Putamen (tissue), 1 donor: ENCODE results near the gene SCYL1.

ENCODE experiments used
- DNase-seq: peaks from one replicate; pipeline ENCODE4 v3.0.0-alpha.2; 2016; ENCODE audit warnings: low spot score

SCYL1 gene

GRCh38 chr11:65571420-65571819 is 46.5 kb downstream of the SCYL1 start:
- DNase-seq: no peak

DNA sequence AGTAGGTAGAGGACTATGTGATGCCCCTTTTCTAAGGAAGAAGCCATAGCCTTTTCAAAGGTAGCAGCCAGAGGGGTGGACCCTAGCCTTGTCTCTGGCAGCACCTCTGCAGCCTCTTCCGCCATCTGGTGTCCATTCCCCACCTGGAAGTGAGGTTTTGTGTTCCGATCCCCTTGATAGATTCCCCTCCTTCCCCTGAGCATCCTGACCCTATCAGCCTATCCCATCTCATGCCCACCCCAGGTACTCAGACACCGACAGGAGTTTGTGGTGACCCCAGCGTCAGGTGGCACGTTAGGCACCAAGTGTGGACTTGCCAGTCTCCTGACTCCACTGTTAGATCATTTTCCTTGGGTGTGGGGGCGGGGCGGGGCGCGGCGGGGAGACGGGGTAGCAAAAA is 47.1 kb downstream of the SCYL1 start:
- no peak for DNase-seq

GRCh38 chr11:65572356-65573051 is 47.6 kb downstream of the SCYL1 start, which contains the start of gene FAM89B:
Gene FAM89B, plus strand, starts transcription at chr11:65572538. Its CDS starts 132 bp downstream, at chr11:65572670.
- peak; percentile 89 for DNase-seq

GRCh38 chr11:65573391-65574079 is 48.7 kb downstream of the SCYL1 start:
- no peak for DNase-seq

DNA sequence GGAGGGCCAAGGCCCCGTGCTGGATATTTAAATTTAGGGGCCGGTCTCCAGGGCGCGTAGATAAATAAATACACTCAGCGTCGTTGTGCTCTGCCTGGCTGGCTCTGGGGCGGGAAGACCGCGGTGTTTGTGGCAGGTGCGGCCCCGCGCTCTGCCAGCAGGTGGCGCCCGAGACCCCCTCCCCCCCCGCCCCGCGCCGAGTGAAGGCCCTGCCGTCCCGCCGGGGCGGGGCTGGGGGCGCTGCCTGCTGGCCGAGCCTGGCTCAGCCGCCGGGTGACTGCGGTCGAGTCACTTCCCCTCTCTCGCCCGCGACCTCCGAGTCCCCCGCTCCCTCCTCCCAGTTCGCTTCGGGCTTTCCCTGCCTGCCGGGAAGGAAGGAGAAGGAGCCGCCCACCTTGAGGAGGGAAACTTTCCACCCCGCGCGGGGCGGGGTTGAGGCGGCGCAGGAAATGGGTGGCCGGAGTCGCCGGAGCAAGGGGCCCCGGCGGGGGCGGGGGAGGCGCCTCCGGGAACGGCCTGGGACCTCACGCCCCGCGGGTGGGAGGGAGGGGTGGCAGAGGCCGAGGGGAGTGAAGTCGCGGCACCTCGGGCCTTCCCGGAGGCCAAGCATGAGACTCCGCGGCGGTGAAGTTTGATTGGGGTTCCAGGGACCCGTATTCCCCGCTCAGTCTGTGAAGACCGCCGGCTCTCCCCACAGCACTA is 49.4 kb downstream of the SCYL1 start:
- DNase-seq: peak; percentile 72

DNA sequence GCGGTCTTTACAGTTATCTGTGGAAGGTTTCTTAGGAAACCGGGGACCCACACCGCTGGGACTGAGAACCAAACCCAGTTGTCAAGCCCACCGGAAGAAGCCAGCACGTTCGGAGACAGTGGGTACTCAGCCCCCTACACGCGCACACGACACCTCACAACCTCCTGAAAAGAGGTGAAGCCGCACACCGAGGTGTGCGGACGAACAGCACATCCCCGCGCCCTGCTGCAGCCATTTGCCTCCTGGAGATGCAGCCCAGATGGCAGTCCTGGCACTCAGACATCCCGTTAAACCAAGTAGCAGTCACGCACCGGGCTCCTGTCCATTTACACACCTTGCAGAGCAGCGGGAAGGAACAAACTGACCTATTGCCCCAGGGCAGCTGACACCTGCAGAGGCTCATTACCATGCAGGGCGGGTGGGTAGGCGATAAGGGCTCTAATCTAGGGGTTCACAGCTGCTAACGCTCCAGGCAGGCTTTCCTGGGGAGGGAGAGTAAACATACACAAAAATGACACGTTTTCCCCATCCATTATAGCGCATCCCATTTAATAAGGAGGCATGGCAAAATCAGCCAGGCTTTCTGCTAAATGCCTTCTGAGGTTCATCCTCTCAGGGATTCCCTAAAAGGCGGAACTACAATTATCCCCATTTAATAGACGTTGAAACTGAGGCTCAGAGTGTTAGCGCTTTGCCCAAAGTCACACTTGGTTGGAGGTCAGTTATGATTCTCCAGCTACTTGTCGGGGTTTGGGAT is 50.1 kb downstream of the SCYL1 start:
- no peak for DNase-seq

GRCh38 chr11:65575568-65576231 is 50.8 kb downstream of the SCYL1 start, which contains the start of gene EHBP1L1:
Gene EHBP1L1, plus strand, starts transcription at chr11:65576053. Its CDS starts 250 bp downstream, at chr11:65576303.
- DNase-seq: no peak

- no peak for DNase-seq
Measured at GRCh38 chr11:65576232-65576866, 51.5 kb downstream of the SCYL1 start.

- no peak for DNase-seq
Measured at GRCh38 chr11:65576867-65577755, 52.2 kb downstream of the SCYL1 start.

DNA sequence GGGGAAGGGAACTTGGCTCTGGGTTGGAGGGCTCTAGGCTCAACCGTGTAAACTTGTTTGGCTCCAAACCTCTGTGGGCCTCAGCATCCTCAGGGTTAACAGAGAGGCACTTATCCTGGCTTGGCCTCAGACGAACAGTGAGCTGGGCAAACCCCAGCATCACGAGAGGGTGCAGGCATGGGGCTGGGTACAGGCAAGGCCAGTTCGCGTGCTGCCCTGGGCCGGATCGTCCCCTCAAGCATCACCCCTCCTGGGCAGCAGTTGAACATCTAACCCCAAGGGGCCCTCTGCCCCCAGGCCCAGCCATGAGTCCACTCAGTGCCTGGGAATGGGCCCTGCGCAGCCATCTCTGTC is 52.9 kb downstream of the SCYL1 start:
- DNase-seq: no peak

- no peak for DNase-seq
Measured at GRCh38 chr11:65578134-65578533, 53.3 kb downstream of the SCYL1 start.

DNA sequence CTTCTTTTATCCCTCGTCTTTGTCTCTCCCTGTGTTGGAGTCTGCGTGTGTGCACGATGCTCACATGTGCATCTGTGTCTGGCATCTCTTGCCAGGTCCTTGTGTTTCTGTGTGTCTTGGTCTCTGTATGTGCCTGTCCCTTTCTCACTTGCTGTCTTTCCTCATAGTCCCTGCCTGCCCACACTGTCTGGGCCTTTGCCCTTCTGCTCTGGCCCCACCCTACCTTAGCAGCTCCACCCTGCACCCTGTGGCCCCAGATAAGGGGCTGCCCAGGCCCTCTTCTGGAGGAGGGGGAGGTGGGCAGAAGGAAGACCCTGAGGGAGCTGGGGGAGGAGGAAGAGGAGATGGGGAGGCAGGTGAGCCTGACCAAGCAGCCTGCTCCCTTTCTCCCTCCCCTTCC is 53.8 kb downstream of the SCYL1 start:
- no peak for DNase-seq

- no peak for DNase-seq
Measured at GRCh38 chr11:65579291-65579690, 54.4 kb downstream of the SCYL1 start.

- DNase-seq: no peak
Measured at GRCh38 chr11:65580031-65580692, 55.3 kb downstream of the SCYL1 start.

GRCh38 chr11:65580756-65581155 is 55.9 kb downstream of the SCYL1 start:
- no peak for DNase-seq

GRCh38 chr11:65581928-65582327 is 57.0 kb downstream of the SCYL1 start:
- DNase-seq: no peak

DNA sequence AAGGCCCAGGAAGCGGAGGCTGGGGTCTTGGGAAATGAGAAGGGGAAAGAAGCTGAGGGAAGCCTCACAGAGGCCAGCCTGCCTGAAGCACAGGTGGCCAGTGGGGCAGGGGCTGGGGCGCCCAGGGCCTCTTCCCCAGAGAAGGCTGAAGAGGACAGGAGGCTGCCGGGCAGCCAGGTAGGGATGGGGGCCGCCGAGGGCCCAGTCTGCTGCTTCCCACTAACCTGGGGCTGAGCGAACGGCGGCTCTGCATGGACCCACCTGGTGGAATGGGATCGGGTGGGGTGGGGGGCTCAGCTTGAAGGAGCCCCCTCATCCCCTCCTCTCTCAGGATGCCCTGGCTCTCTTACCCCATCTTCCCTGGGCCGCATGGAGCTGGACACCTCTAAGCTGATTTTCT is 58.7 kb downstream of the SCYL1 start:
- no peak for DNase-seq

DNA sequence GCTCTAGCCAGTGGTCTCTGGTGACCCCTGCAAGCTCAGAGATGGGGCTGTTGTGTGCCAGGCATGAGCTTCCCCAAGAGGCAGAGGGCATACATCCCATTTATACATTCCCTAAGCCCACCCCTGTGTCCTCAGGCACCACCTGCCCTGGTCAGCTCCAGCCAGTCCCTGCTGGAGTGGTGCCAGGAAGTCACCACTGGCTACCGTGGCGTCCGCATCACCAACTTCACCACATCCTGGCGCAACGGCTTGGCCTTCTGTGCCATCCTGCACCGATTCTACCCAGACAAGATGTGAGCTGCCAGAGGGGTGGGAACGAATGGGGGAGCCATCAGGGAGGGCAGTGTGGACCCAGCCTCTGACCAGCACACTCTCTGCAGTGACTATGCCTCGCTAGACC is 59.2 kb downstream of the SCYL1 start:
- no peak for DNase-seq

DNA sequence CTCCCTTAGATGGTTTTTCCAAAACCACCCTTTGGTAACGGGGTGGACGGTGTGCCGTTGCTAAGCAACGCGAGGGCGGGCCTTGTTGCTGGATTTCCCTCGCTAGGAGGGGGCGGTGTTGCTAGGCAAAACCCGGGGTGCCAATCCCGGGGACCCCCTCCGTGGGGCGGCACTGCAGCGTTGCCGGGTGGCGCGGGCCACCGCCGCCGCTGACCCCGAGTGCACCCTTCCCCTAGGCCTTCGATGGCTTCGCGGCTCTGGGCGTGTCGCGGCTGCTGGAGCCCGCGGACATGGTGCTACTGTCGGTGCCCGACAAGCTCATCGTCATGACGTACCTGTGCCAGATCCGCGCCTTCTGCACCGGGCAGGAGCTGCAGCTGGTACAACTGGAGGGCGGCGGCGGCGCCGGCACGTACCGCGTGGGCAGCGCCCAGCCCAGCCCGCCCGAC is 59.9 kb downstream of the SCYL1 start:
- no peak for DNase-seq
